Fibroblast of villous mesenchyme (primary cell): Measurements from ENCODE around the gene HARS1. TPM values are rescaled to one million over a fixed set of nuclear protein-coding genes. Genes with fewer than 3 reads are reported as not detected.
A peak's percentile ranks its signal among the peaks of the same experiment; 100 is the strongest.
"Not testable (repeated sequence)": the region's sequence is repeated elsewhere in the genome, so short reads cannot be mapped to it uniquely, and the experiment has no call there.

Experiments used
- DNase-seq: peaks from one replicate; pipeline ENCODE4 v3.0.0-alpha.2; 2010; ENCODE audit warnings: low read depth
- H3K4me3 ChIP-seq: 2 replicates; pipeline ENCODE4 v1.5.1; 2011; ENCODE audit warnings: low read depth, mild to moderate bottlenecking, low read length
- total RNA-seq: library from RNA; depleted of rRNA; stranded (reverse); fragments of >200 nt; gene quantifications from 2 replicates; pipeline ENCODE4 v1.2.3, GENCODE V29; 2012
- TF ChIP-seq, protein P1 (sequence below): IDR thresholded peaks from 2 replicates; pipeline ENCODE4 v1.5.1; 2012; ENCODE audit warnings: low read depth, mild to moderate bottlenecking, low read length; ENCODE audit not compliant: insufficient read depth

The HARS1 gene
- total RNA-seq, 1 donor: 52.2 TPM

DNA sequence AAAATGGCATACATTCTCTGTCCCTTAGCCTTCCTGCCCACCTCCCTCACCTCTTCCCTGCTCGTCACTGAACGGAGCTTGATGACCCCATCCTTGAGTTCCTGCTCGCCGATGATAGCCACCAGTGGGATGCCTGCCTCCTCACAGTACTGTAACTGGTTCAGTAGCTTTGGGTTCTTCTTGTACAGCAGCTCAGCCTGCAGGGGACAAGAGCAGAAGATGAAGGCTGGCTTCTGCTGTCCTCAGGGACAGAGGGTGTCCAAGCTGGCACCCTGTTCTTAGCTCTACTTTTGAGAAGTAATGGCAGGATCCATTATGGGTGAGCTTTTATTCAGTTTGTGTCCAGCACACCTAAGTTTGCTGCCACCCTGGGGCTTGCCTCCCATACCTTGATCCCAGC, 16.5 kb downstream of the HARS1 start:
- TF ChIP-seq, protein P1, sequence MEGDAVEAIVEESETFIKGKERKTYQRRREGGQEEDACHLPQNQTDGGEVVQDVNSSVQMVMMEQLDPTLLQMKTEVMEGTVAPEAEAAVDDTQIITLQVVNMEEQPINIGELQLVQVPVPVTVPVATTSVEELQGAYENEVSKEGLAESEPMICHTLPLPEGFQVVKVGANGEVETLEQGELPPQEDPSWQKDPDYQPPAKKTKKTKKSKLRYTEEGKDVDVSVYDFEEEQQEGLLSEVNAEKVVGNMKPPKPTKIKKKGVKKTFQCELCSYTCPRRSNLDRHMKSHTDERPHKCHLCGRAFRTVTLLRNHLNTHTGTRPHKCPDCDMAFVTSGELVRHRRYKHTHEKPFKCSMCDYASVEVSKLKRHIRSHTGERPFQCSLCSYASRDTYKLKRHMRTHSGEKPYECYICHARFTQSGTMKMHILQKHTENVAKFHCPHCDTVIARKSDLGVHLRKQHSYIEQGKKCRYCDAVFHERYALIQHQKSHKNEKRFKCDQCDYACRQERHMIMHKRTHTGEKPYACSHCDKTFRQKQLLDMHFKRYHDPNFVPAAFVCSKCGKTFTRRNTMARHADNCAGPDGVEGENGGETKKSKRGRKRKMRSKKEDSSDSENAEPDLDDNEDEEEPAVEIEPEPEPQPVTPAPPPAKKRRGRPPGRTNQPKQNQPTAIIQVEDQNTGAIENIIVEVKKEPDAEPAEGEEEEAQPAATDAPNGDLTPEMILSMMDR: no peak
- H3K4me3 ChIP-seq: no peak overlapping the region
- DNase-seq: no peak

DNA sequence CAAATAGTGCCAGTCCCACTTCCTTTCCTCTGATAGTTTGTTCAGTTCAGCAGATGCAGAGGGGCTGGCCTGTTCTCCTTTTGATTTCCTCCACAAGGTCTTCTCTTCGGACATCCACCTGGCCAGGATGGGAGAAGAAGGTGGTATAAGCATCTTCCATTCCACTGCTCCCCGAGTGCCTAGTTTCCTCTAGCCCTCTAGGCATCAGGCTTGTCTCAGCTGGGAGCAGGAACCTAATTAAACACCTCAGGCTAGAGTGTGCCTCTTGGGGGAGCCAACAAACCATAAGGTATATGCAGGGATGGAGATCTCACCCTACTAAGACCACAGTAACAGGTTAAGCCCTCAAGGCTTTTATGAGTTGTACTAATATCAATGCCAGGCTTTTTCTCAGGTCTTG, 17.0 kb downstream of the HARS1 start:
- no peak overlapping the region for H3K4me3 ChIP-seq
- TF ChIP-seq, protein P1: no peak
- DNase-seq: no peak

DNA sequence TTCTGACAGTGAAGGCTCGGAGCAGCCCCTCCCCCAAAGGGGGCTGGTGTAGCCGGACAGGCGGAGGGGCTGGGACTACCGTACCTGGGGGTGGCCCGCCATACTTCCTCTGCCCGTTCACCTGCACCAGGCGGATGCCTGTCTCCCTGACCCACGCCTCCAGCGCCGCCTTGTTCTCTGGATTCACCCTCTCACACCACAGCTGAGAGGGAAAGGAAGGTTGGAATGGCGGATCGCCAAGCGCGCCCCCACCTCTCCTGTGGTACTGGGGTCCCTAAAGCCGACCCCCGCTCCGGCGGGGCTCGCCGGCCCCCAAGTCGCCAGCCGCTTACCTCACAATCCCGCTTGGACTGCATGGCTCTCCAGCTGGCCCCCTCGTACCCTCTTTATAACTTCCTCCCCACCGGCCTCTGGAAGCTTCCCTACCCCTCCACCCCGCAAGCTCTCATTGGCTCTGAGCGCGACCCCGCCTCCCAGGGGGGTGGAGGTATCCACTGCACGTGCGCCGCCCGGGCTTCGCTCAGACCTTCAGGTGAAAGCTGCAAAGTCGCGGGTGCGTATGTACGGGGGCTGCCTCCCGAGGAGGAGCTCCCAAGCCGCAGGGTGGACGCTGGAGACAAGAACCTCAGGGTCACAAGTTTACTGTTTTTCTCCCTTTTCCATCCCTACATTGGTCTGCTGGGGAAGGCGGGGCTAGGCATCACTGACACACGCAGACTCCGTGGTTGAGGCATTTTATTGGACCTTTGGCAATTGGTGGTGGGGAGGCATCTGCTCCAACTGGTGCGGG, 17.8 kb downstream of the HARS1 start, which contains the start of gene DND1:
Gene DND1, minus strand, starts transcription at position 390 of the 790 bp plus-strand sequence. Its CDS starts 34 bp downstream, at position 356.
- no peak for DNase-seq
- TF ChIP-seq, protein P1: no peak

DNA sequence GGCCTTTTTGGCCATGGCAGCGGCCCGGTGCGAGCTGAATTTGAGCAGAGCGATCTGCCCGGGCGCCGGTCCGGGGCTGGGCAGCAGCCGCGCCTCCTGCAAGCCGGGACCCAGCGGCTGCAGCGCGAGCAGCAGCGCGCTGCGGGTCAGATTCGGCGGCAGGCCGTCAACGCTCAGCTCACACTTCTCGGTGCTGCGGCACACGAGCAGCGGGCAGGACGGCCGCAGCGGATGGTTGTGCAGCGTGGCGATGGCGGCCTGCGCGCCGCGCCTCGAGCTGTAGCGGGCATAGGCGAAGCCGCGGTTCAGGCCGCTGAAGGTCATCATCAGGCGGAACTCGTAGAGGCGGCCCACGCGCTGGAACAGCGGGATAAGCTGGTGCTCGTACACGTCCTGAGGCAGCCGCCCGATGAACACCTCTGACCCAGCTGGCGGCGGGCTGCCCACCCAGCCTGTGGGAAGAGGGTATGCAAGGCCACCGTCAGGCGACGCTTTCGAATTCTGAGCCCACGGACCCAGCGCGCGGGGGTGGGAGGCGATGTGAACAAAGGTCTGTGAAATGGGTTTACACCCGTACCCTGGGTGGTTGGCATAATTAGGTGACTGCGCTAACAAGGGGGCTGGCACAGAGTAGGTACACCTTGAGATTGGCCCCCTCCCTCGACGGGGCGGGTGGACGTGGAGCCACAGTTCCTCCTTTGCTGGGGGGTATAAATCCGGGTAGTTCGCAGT, 18.5 kb downstream of the HARS1 start:
- H3K4me3 ChIP-seq: no peak overlapping the region
- TF ChIP-seq, protein P1: no peak
- peak; percentile 50 for DNase-seq

More for the DNA sequence above, 17.8 kb downstream of the HARS1 start, which contains the start of gene DND1:
- H3K4me3 ChIP-seq: no peak within 1 kb of the TSS

DNA sequence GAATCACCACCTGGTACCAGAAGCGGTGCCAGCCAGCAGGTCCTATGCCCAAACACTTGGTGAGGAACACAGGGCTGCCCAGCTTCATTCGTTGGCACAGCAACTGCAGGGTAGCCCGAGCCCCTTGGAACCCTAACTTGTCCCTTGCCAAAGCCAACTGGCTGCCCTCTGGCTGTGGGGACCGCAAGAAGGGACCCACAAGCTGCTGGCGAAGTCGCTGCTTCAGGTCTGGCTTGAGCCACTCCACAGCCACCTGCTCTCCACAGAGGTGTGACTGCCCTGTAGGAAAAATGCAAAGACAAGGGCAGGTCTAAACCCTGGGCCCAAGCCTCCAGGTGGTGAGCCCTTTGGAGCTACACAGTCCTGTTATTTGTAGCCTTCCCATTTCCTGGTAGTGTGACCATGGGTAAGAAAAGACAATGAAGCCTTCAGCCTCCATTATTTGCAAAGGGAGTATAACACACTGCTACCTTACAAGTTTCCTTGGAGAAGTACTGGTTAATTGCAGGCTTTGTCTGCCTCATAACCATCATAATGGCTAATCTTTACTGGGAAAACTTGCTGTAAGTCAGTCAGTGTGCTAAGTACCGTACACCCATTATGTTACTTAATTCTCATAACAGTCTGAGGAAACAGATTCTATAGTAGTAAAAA, 19.6 kb downstream of the HARS1 start:
- H3K4me3 ChIP-seq: no peak overlapping the region
- DNase-seq: no peak
- TF ChIP-seq, protein P1: no peak

DNA sequence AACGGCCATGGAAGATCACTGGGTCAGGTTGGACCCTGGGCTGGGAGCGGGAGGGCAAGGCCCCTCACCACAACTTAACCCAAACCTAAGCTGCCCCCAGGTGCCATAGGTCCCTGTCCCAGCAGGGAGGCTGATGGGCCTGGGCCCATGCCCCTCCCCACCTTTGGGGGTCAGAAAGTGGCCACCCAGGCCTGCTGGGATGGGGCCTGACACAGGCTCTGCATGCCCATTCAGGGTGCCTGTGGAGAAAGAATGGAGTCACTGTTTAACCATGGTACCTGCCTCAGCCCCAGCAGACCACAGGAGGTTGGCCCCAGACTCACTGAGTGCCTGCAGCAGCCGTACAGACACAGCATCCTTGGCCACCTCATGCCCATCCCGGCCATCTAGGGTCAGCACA, 20.1 kb downstream of the HARS1 start:
- not testable (repeated sequence) for DNase-seq, H3K4me3 ChIP-seq

DNA sequence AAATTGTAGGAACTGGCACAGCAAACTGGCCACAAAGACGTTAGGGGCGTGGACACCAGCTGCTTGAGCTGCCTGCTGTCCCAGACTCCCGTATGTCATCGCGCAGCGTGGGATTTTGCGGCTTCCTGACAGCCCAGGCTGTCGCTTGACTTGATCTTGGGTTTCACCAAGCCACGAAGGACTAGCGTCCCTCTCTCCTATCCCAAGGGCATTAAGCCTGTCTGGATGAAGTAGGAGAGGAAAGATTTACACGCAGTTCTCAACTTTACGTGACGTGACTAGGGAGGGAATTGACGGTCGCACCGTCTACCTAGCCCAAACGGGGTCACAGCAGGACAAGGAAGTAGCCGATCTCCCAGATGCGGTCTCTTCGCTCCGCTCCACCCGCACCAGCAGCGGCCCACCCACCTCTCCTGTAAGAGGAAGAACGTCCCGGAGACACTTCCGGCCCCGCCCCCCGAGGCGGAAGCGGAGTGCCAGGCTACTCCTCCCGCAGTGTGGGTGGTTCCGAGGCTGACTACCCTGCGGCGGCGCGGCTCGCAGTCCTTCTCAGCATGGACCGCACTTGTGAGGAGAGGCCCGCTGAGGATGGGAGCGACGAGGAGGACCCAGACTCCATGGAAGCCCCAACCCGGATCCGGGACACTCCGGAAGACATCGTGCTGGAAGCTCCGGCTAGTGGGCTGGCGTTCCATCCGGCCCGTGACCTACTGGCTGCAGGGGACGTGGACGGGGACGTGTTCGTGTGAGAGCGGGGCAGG, 26.6 kb downstream of the HARS1 start, which contains the start of gene WDR55:
Gene WDR55, plus strand, starts transcription at position 546 of the 761 bp plus-strand sequence. Its CDS starts 9 bp downstream, at position 555.
- H3K4me3 ChIP-seq: peak within 1 kb of the TSS; percentile 88
- peak; percentile 94 for DNase-seq
- TF ChIP-seq, protein P1: no peak
